ENCODE measurements around the gene KPNA4.
"Not testable (repeated sequence)": the region's sequence is repeated elsewhere in the genome, so short reads cannot be mapped to it uniquely, and the experiment has no call there.

The KPNA4 gene

GRCh38 chr3:160460033-160460432 is 105.3 kb downstream of the KPNA4 start:
- POLR2A ChIA-PET: interaction anchor here (4.4 kb wide), 1 partner anchor 10 kb away, joined by 20 read pairs; the partner anchor contains the start of gene TRIM59
- CTCF ChIA-PET: no interaction called here
- DNase-seq (ENCODE audit: extremely low spot score): no peak
- TF ChIP-seq CTBP1 (IDR thresholded peaks at IDR 0.05; ENCODE audit: borderline replicate concordance) (no peak), HDGF (IDR thresholded peaks at IDR 0.05; ENCODE audit: borderline replicate concordance) (no peak), FOXA1 (IDR thresholded peaks at IDR 0.05) (no peak), FOXK2 (IDR thresholded peaks at IDR 0.05) (no peak), ELF4 (IDR thresholded peaks at IDR 0.05) (no peak), SP1 (IDR thresholded peaks at IDR 0.05) (no peak)
- TF ChIP-seq, protein P1, sequence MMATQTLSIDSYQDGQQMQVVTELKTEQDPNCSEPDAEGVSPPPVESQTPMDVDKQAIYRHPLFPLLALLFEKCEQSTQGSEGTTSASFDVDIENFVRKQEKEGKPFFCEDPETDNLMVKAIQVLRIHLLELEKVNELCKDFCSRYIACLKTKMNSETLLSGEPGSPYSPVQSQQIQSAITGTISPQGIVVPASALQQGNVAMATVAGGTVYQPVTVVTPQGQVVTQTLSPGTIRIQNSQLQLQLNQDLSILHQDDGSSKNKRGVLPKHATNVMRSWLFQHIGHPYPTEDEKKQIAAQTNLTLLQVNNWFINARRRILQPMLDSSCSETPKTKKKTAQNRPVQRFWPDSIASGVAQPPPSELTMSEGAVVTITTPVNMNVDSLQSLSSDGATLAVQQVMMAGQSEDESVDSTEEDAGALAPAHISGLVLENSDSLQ (IDR thresholded peaks at IDR 0.05): no peak

- TF ChIP-seq BHLHE40 (IDR thresholded peaks at IDR 0.05; ENCODE audit: borderline replicate concordance) (no peak), ELF4 (IDR thresholded peaks at IDR 0.05) (no peak), FOXA1 (IDR thresholded peaks at IDR 0.05) (no peak), LEF1 (IDR thresholded peaks at IDR 0.05; ENCODE audit: borderline replicate concordance) (no peak), L3MBTL2 (conservative IDR thresholded peaks at IDR 0.05) (no peak), TARDBP (IDR thresholded peaks at IDR 0.05) (no peak), FOXK2 (IDR thresholded peaks at IDR 0.05) (no peak), SUZ12 (IDR thresholded peaks at IDR 0.05) (no peak), FOXM1 (IDR thresholded peaks at IDR 0.05; ENCODE audit: borderline replicate concordance) (no peak), NFRKB (IDR thresholded peaks at IDR 0.05) (no peak), HDGF (IDR thresholded peaks at IDR 0.05; ENCODE audit: borderline replicate concordance) (no peak), CTBP1 (IDR thresholded peaks at IDR 0.05; ENCODE audit: borderline replicate concordance) (no peak), SP1 (IDR thresholded peaks at IDR 0.05) (no peak), ZNF384 (IDR thresholded peaks at IDR 0.05) (no peak)
- TF ChIP-seq, protein P1 (IDR thresholded peaks at IDR 0.05): no peak
- CTCF ChIA-PET: no interaction called here
- POLR2A ChIA-PET: interaction anchor here (4.4 kb wide), 1 partner anchor 10 kb away, joined by 20 read pairs; the partner anchor contains the start of gene TRIM59
- no peak for DNase-seq (ENCODE audit: extremely low spot score)
Measured at GRCh38 chr3:160459450-160459970, 105.9 kb downstream of the KPNA4 start.

GRCh38 chr3:160458151-160458550 is 107.2 kb downstream of the KPNA4 start:
- DNase-seq (ENCODE audit: extremely low spot score): no peak
- POLR2A ChIA-PET: interaction anchor here (4.4 kb wide), 1 partner anchor 8 kb away, joined by 20 read pairs; the partner anchor contains the start of gene TRIM59

GRCh38 chr3:160455846-160456245 is 109.5 kb downstream of the KPNA4 start:
- TF ChIP-seq FOXK2 (IDR thresholded peaks at IDR 0.05) (no peak), SUZ12 (IDR thresholded peaks at IDR 0.05) (no peak), SP1 (IDR thresholded peaks at IDR 0.05) (no peak), CTBP1 (IDR thresholded peaks at IDR 0.05; ENCODE audit: borderline replicate concordance) (no peak), ARNT (IDR thresholded peaks at IDR 0.05) (no peak)
- DNase-seq (ENCODE audit: extremely low spot score): no peak
- ChIA-PET POLR2A (no interaction called here), CTCF (no interaction called here)

More at GRCh38 chr3:160458151-160458550, 107.2 kb downstream of the KPNA4 start:
- CTCF ChIA-PET: no interaction called here
- TF ChIP-seq SUZ12 (IDR thresholded peaks at IDR 0.05) (no peak), FOXM1 (IDR thresholded peaks at IDR 0.05; ENCODE audit: borderline replicate concordance) (no peak), TARDBP (IDR thresholded peaks at IDR 0.05) (no peak), ZNF384 (IDR thresholded peaks at IDR 0.05) (no peak), ARNT (IDR thresholded peaks at IDR 0.05) (no peak), SP1 (IDR thresholded peaks at IDR 0.05) (no peak), CTBP1 (IDR thresholded peaks at IDR 0.05; ENCODE audit: borderline replicate concordance) (no peak), LEF1 (IDR thresholded peaks at IDR 0.05; ENCODE audit: borderline replicate concordance) (no peak), BHLHE40 (IDR thresholded peaks at IDR 0.05; ENCODE audit: borderline replicate concordance) (no peak), HDGF (IDR thresholded peaks at IDR 0.05; ENCODE audit: borderline replicate concordance) (no peak), L3MBTL2 (conservative IDR thresholded peaks at IDR 0.05) (no peak), NFRKB (IDR thresholded peaks at IDR 0.05) (no peak), FOXK2 (IDR thresholded peaks at IDR 0.05) (no peak), ELF4 (IDR thresholded peaks at IDR 0.05) (no peak), FOXA1 (IDR thresholded peaks at IDR 0.05) (no peak)
- TF ChIP-seq, protein P1 (IDR thresholded peaks at IDR 0.05): no peak

DNA sequence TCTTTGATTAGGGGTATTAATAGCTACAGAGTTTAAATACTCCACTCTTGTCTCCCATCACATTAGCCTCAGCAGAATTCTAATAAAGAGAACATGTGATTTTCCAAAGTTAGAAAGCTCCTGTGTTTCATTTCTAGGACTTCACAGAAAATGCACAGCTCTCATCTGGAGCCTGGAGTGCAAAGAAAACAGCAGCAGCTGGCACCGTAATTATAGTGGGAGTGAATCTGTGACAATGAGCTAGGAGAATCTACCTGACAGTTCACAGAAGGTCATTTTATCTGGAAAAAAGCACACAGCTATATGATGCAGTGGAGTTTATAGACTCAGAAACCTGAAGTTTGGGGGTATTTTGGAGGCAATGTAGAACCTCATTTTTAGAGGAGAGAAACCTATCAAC is 110.4 kb downstream of the KPNA4 start:
- no peak for TF ChIP-seq ARNT (IDR thresholded peaks at IDR 0.05)
- TF ChIP-seq BHLHE40 (IDR thresholded peaks at IDR 0.05; ENCODE audit: borderline replicate concordance): no peak
- no peak for TF ChIP-seq FOXA1 (IDR thresholded peaks at IDR 0.05)
- no peak for TF ChIP-seq FOXM1 (IDR thresholded peaks at IDR 0.05; ENCODE audit: borderline replicate concordance)
- TF ChIP-seq, protein P1 (IDR thresholded peaks at IDR 0.05): no peak
- TF ChIP-seq LEF1 (IDR thresholded peaks at IDR 0.05; ENCODE audit: borderline replicate concordance): no peak
- no peak for TF ChIP-seq SUZ12 (IDR thresholded peaks at IDR 0.05)
- no peak for TF ChIP-seq TARDBP (IDR thresholded peaks at IDR 0.05)
- TF ChIP-seq ZNF384 (IDR thresholded peaks at IDR 0.05): no peak
- no peak for TF ChIP-seq SP1 (IDR thresholded peaks at IDR 0.05)
- no peak for TF ChIP-seq NFRKB (IDR thresholded peaks at IDR 0.05)
- no peak for TF ChIP-seq L3MBTL2 (conservative IDR thresholded peaks at IDR 0.05)
- no peak for TF ChIP-seq ELF4 (IDR thresholded peaks at IDR 0.05)
- POLR2A ChIA-PET: no interaction called here
- DNase-seq (ENCODE audit: extremely low spot score): no peak
- CTCF ChIA-PET: no interaction called here

GRCh38 chr3:160452251-160452650 is 113.1 kb downstream of the KPNA4 start:
- DNase-seq (ENCODE audit: extremely low spot score); CTCF ChIA-PET; POLR2A ChIA-PET: not testable (repeated sequence)
